Adrenal gland (tissue), 12 donors: ENCODE data around the gene PAQR9. TPM values are rescaled to one million over a fixed set of nuclear protein-coding genes. Genes with fewer than 3 reads are reported as not detected.

Source experiments
- DNase-seq, 7 donors: peaks; one replicate each; pipeline ENCODE4 v3.0.0-alpha.2; 2019 to 2020
- H3K27ac ChIP-seq, 5 donors: fragments of 200-600 bp; sonication (generic) in 4 of 5; 1 replicate in 3 of 5; 2 replicates in 2 of 5; pipeline versions ENCODE4 v1.5.1 to v1.8.0; 2016 to 2020; ENCODE audit warnings: mild to moderate bottlenecking in 1 of 5
- H3K27me3 ChIP-seq: fragments of 200-600 bp; 2 replicates; pipeline ENCODE4 v1.8.0; 2021
- H3K36me3 ChIP-seq, 2 donors: fragments of 200-600 bp; replicated peaks in 1 of 2; 1 replicate in 1 of 2; 2 replicates in 1 of 2; pipeline versions ENCODE4 v1.5.1 to v1.8.0; 2018 to 2022
- H3K4me1 ChIP-seq, 2 donors: fragments of 200-600 bp; replicated peaks in 1 of 2; 1 replicate in 1 of 2; 2 replicates in 1 of 2; pipeline versions ENCODE4 v1.5.1 to v1.8.0; 2018 to 2021
- H3K4me3 ChIP-seq, 4 donors: fragments of 200-600 bp; sonication (generic) in 3 of 4; one replicate each; pipeline ENCODE4 v1.5.1; 2016 to 2018
- H3K9me3 ChIP-seq, 3 donors: fragments of 200-600 bp; sonication (generic) in 1 of 3; replicated peaks in 1 of 3; 1 replicate in 2 of 3; 2 replicates in 1 of 3; pipeline versions ENCODE4 v1.5.1 to v1.8.0; 2016 to 2021
- CTCF ChIP-seq, 6 experiments: fragments of 450-650 bp in 4 of 6; fragments of 200-600 bp in 2 of 6; sonication (generic) in 1 of 6; IDR thresholded peaks; 1 replicate in 5 of 6; 2 replicates in 1 of 6; pipeline versions ENCODE4 v1.5.1 to v1.8.0; 2016 to 2021; ENCODE audit warnings: antibody characterized with exemption in 6 of 6, mild to moderate bottlenecking in 2 of 6, moderate library complexity in 1 of 6
- POLR2A ChIP-seq, 2 donors: fragments of 450-650 bp; IDR thresholded peaks; one replicate each; pipeline ENCODE4 v1.6.1; 2017; ENCODE audit warnings: antibody characterized with exemption in 2 of 2, mild to moderate bottlenecking in 2 of 2, moderate library complexity in 1 of 2
- WGBS, 4 donors: extraction: QIAGEN DNeasy Blood & Tissue Kit in 2 of 4; methylation state at CpG; one replicate each; pipeline versions ENCODE4 v1.1.5 to v1.1.7; 2013 to 2017; 5-methylcytosine and 5-hydroxymethylcytosine counted together
- intact Hi-C, 2 donors: fragments of 100-400 bp; cut with DNase I; formaldehyde crosslinking; loops; one replicate each; pipeline versions ENCODE4 v1.14.1 to v1.15.0; 2022 to 2023
- polyA plus RNA-seq, 3 donors: library from polyadenylated mRNA; stranded (reverse); fragments of 200-250 nt in 2 of 3; fragments of 350-450 nt in 1 of 3; fragmentation: Illumina TruSeq in 1 of 3; extraction: RNeasy Lipid Tissue Mini Kit (QIAGEN cat#74804) in 1 of 3; gene quantifications; one replicate each; pipeline ENCODE4 v1.2.3, GENCODE V29; 2013 to 2014
- total RNA-seq, 9 donors: library from RNA; depleted of rRNA in 4 of 9; stranded (reverse); fragments of >200 nt in 4 of 9; fragments of 120-200 nt in 1 of 9; fragmentation: NEBNext Ultra II Directional in 1 of 9; extraction: Animal tissue kit (Norgen Biotek cat#: 25700) in 1 of 9; gene quantifications; one replicate each; pipeline versions ENCODE4 v1.1.0 to v1.2.4, GENCODE V29; 2013 to 2023
- donor health status: healthy with polysubstance abuse.
- donor health status: Bipolar disorder and iron deficiency.
- donor health status: DM: yes; HTN: yes; CAD: no.
- donor health status: DM: no; HTN: no; CAD: no.
- donor health status: DM: no; HTN: no; CAD: no.
- donor health status: DM: yes; HTN: yes; CAD: no.

Gene PAQR9
- total and polyA plus RNA-seq, 12 donors = 0.13 to 3.7 (median 0.20) TPM; not detected in 6

GRCh38 chr3:142962520-142963233, 797 bp downstream of the PAQR9 start:
- no peak overlapping the region for H3K27ac ChIP-seq
- no peak for DNase-seq
- no peaks in the 10 kb centered on the region for H3K9me3 ChIP-seq
- TF ChIP-seq POLR2A (IDR thresholded peaks at IDR 0.05) (no peak), CTCF (IDR thresholded peaks at IDR 0.05) (no peak)
- peaks cover 19% of the 10 kb centered on the region for H3K27me3 ChIP-seq
- peaks cover 0 to 6% of the 10 kb centered on the region in 2 donors for H3K4me1 ChIP-seq
- WGBS, 4 donors = 61 to 85% (median 62%) methylated on average over 39 to 63 of the region's 63 CpGs
- intact Hi-C loops = no loop called here
- H3K36me3 ChIP-seq = no peaks in the 10 kb centered on the region
- peak overlapping the region in 1 of 4 donors; percentile 56 for H3K4me3 ChIP-seq

DNA sequence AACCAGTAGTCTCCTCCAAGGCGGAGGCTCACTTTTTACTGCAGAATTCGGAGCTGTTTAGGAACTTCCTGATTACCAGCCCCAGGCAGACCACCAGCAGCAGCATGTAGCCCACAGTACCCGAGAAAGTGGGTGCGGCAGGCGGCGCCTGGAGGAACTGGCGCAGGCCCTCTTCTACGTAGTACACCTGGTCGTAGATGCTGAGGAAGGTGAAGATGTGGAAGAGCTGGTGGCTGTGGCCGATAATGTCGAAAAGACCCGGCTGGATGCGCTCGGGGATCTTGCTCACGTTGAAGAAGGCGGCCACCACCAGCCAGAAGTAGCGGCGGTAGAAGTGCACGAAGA, 1.3 kb downstream of the PAQR9 start:
- no peak overlapping the region for H3K4me3 ChIP-seq
- DNase-seq = no peak
- no peak overlapping the region for H3K27ac ChIP-seq
- intact Hi-C loops = no loop called here
- H3K36me3 ChIP-seq = no peaks in the 10 kb centered on the region
- no peaks in the 10 kb centered on the region for H3K9me3 ChIP-seq
- TF ChIP-seq CTCF (IDR thresholded peaks at IDR 0.05) = no peak
- no peak for TF ChIP-seq POLR2A (IDR thresholded peaks at IDR 0.05)
- peaks cover 19% of the 10 kb centered on the region for H3K27me3 ChIP-seq
- 95 to 97% (median 96%) methylated on average over 19 of the region's 19 CpGs for WGBS, 4 donors
- H3K4me1 ChIP-seq = peaks cover 0 to 6% of the 10 kb centered on the region in 2 donors

GRCh38 chr3:142961539-142961938, 1.9 kb downstream of the PAQR9 start:
- no peak overlapping the region for H3K27ac ChIP-seq
- peaks cover 19% of the 10 kb centered on the region for H3K27me3 ChIP-seq
- intact Hi-C loops = no loop called here
- no peak for TF ChIP-seq CTCF (IDR thresholded peaks at IDR 0.05)
- no peak for TF ChIP-seq POLR2A (IDR thresholded peaks at IDR 0.05)
- 85 to 92% (median 89%) methylated on average over 2 of the region's 2 CpGs for WGBS, 4 donors
- no peak for DNase-seq
- peaks cover 0 to 6% of the 10 kb centered on the region in 2 donors for H3K4me1 ChIP-seq
- H3K9me3 ChIP-seq = no peaks in the 10 kb centered on the region
- H3K36me3 ChIP-seq = no peaks in the 10 kb centered on the region
- no peak overlapping the region for H3K4me3 ChIP-seq

DNA sequence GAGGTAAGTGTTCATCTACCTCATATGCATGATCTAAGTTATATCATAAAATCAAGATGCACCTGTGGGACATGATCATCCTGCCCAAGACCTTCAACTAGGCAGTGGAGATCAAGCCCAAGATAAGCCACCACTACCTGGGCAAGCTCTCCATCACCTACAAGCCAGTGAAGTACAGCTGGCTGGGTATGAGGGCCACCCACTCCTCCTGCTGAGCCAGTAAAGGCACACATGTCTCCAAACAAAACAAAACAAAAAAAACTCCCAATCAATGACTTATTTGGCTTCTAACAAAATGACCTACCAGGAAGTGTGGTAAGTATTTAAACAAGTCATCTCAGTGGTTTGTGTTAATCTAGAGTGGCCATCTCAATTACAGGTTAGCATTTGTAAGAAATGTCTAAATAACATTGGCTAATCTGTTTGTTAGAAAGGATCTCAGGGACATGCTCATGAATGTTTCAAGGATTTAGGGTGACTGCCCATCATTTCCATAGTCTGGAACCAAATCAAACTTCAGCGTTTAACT, 3.1 kb downstream of the PAQR9 start:
- no peaks in the 10 kb centered on the region for H3K36me3 ChIP-seq
- no peak for DNase-seq
- WGBS, 4 donors = 50 to 81% (median 64%) methylated on average over 1 of the region's 1 CpG
- H3K4me3 ChIP-seq = no peak overlapping the region
- H3K27ac ChIP-seq = no peak overlapping the region
- H3K27me3 ChIP-seq = peaks cover 19% of the 10 kb centered on the region
- intact Hi-C loops = no loop called here
- H3K4me1 ChIP-seq = peaks cover 0 to 6% of the 10 kb centered on the region in 2 donors
- TF ChIP-seq CTCF (IDR thresholded peaks at IDR 0.05) (no peak), POLR2A (IDR thresholded peaks at IDR 0.05) (no peak)
- H3K9me3 ChIP-seq = no peaks in the 10 kb centered on the region
